GM23248 (cell line): ENCODE measurements around the gene SNAP91. TPM values are rescaled to one million over a fixed set of nuclear protein-coding genes. Genes with fewer than 3 reads are reported as not detected.

Source experiments
- DNase-seq: peaks from one replicate; pipeline ENCODE4 v3.0.0-alpha.2; 2015
- H2AFZ ChIP-seq: fragments of 200-600 bp; sonication (generic); 2 replicates; pipeline ENCODE4 v1.6.1; 2016; ENCODE audit warnings: antibody characterized with exemption
- H3F3A ChIP-seq: fragments of 200-600 bp; sonication (generic); 2 replicates; pipeline ENCODE4 v1.6.1; 2016; ENCODE audit warnings: mild to moderate bottlenecking, antibody characterized with exemption, mixed run types; ENCODE audit not compliant: insufficient read depth
- H3K27ac ChIP-seq: fragments of 200-600 bp; sonication (generic); 2 replicates; pipeline ENCODE4 v1.5.1; 2016; ENCODE audit warnings: mild to moderate bottlenecking
- H3K27me3 ChIP-seq: fragments of 200-600 bp; sonication (generic); replicated peaks from 2 replicates; pipeline ENCODE4 v1.6.1; 2016; ENCODE audit warnings: mild to moderate bottlenecking; ENCODE audit not compliant: insufficient read depth
- H3K36me3 ChIP-seq: fragments of 200-600 bp; sonication (generic); 2 replicates; pipeline ENCODE4 v1.6.1; 2016; ENCODE audit warnings: low read depth, mild to moderate bottlenecking
- H3K4me1 ChIP-seq: fragments of 200-600 bp; sonication (generic); 2 replicates; pipeline ENCODE4 v1.6.1; 2016; ENCODE audit warnings: mild to moderate bottlenecking; ENCODE audit not compliant: insufficient read depth
- H3K4me2 ChIP-seq: fragments of 200-600 bp; sonication (generic); one replicate; pipeline ENCODE4 v1.6.1; 2016; ENCODE audit warnings: mild to moderate bottlenecking; ENCODE audit not compliant: unreplicated experiment
- H3K4me3 ChIP-seq: fragments of 200-600 bp; sonication (generic); 2 replicates; pipeline ENCODE4 v1.5.1; 2016; ENCODE audit warnings: mild to moderate bottlenecking
- H3K79me2 ChIP-seq: fragments of 200-600 bp; sonication (generic); 2 replicates; pipeline ENCODE4 v1.6.1; 2016; ENCODE audit warnings: mild to moderate bottlenecking; ENCODE audit not compliant: insufficient read depth
- H3K9ac ChIP-seq: fragments of 200-600 bp; sonication (generic); 2 replicates; pipeline ENCODE4 v1.6.1; 2016; ENCODE audit warnings: mild to moderate bottlenecking
- H3K9me2 ChIP-seq: fragments of 200-600 bp; sonication (generic); 2 replicates; pipeline ENCODE4 v1.6.1; 2016; ENCODE audit warnings: mixed run types, mild to moderate bottlenecking, moderate library complexity; ENCODE audit not compliant: insufficient read depth
- H3K9me3 ChIP-seq: fragments of 200-600 bp; sonication (generic); one replicate; pipeline ENCODE4 v1.6.1; 2017; ENCODE audit warnings: low read depth
- H4K20me1 ChIP-seq: fragments of 200-600 bp; sonication (generic); 2 replicates; pipeline ENCODE4 v1.6.0; 2016; ENCODE audit not compliant: insufficient read depth
- EZH2 ChIP-seq: fragments of 200-600 bp; sonication (generic); IDR thresholded peaks from 2 replicates; pipeline ENCODE4 v1.6.1; 2018; ENCODE audit warnings: antibody characterized with exemption, mild to moderate bottlenecking; ENCODE audit not compliant: insufficient read depth, poor library complexity, severe bottlenecking
- EZH2phosphoT487 ChIP-seq: fragments of 200-600 bp; sonication (generic); IDR thresholded peaks from 2 replicates; pipeline ENCODE4 v1.6.1; 2018; ENCODE audit warnings: antibody characterized with exemption, moderate library complexity, mild to moderate bottlenecking, low read depth; ENCODE audit not compliant: insufficient read depth
- WGBS, 2 experiments: methylation state at CpG; one replicate each; pipeline ENCODE4 v1.1.6; 2015 to 2017; ENCODE audit warnings: low lambda C conversion rate in 2 of 2, low coverage in 1 of 2; ENCODE audit errors: missing lambda C conversion rate in 2 of 2; 5-methylcytosine and 5-hydroxymethylcytosine counted together
- in situ Hi-C: fragments of 300-500 bp; cut with MboI; formaldehyde crosslinking; loops from 2 replicates; pipeline ENCODE4 v1.15.0; 2020
- polyA plus RNA-seq: library from polyadenylated mRNA; unstranded; fragments of >200 nt; fragmentation: Nextera tagmentation; extraction: Ambion mirVana; gene quantifications from 2 replicates; pipeline ENCODE4 v1.2.1, GENCODE V29; 2016
- total RNA-seq: library from RNA; depleted of rRNA; stranded (reverse); fragments of >200 nt; shearing (Covaris generic); gene quantifications from 2 replicates; pipeline ENCODE4 v1.2.3, GENCODE V29; 2014; rRNA removed

Gene SNAP91
- total and polyA plus RNA-seq, 2 experiments from 2014 or later = not detected

GRCh38 chr6:83505356-83505755, 203.5 kb downstream of the SNAP91 start:
- TF ChIP-seq EZH2 (no peak), EZH2phosphoT487 (no peak)
- Histone ChIP-seq H3K27ac (no peak overlapping the region), H3K4me2 (no peak overlapping the region), H3K4me3 (no peak overlapping the region), H4K20me1 (no peaks in the 10 kb centered on the region), H3K79me2 (no peaks in the 10 kb centered on the region), H3K36me3 (no peaks in the 10 kb centered on the region), H3K9me2 (no peaks in the 10 kb centered on the region), H3K4me1 (no peaks in the 10 kb centered on the region), H3K27me3 (0 out of 2 replicates have a peak, but pooled peaks cover 4% of the 10 kb centered on the region), H3K9me3 (no peaks in the 10 kb centered on the region), H3K9ac (no peak overlapping the region), H2AFZ (no peak overlapping the region), H3F3A (no peaks in the 10 kb centered on the region)
- no peak for DNase-seq
- in situ Hi-C loops = no loop called here
- 72% methylated on average over 4 of the region's 4 CpGs for WGBS, 2 experiments

Other genes starting within 250 kb of the SNAP91 start
- gene PRSS35, start 196.6 kb downstream of the SNAP91 start, total RNA-seq = not detected in 2 replicates
- not detected in 2 replicates for gene PRSS35, start 196.6 kb downstream of the SNAP91 start, polyA plus RNA-seq
- gene RIPPLY2, start 144.3 kb upstream of the SNAP91 start, total RNA-seq = not detected in 2 replicates
- not detected in 2 replicates for gene RIPPLY2, start 144.3 kb upstream of the SNAP91 start, polyA plus RNA-seq
- gene CYB5R4, start 150.6 kb upstream of the SNAP91 start, total RNA-seq = 4.1 and 26.7 TPM in 2 replicates
- gene CYB5R4, start 150.6 kb upstream of the SNAP91 start, polyA plus RNA-seq = 15.8 and 17.5 TPM in 2 replicates